Liver (tissue), 9 donors: Measurements from ENCODE around the gene FOCAD. TPM values are rescaled to one million over a fixed set of nuclear protein-coding genes. Genes with fewer than 3 reads are reported as not detected.

Experiments
- DNase-seq: peaks from one replicate; pipeline ENCODE4 v3.0.0-alpha.2; 2017; ENCODE audit warnings: low spot score
- H3K27ac ChIP-seq, 2 donors: one replicate each; pipeline ENCODE4 v1.7.0; 2013; ENCODE audit warnings: inconsistent platforms in 2 of 2, low read length in 2 of 2, control low read depth in 1 of 2, low read depth in 1 of 2, mild to moderate bottlenecking in 1 of 2
- H3K27me3 ChIP-seq, 4 donors: one replicate each; pipeline versions ENCODE4 v1.6.1 to v1.7.0; 2013; ENCODE audit warnings: low read length in 3 of 4, inconsistent platforms in 1 of 4, mild to moderate bottlenecking in 1 of 4, moderate library complexity in 1 of 4; ENCODE audit not compliant: control insufficient read depth in 4 of 4, insufficient read depth in 4 of 4
- H3K36me3 ChIP-seq, 4 donors: one replicate each; pipeline versions ENCODE4 v1.6.1 to v1.7.0; 2013; ENCODE audit warnings: low read length in 3 of 4, mild to moderate bottlenecking in 3 of 4, low read depth in 1 of 4, moderate library complexity in 1 of 4; ENCODE audit not compliant: control insufficient read depth in 4 of 4, insufficient read depth in 3 of 4
- H3K4me1 ChIP-seq, 4 donors: one replicate each; pipeline versions ENCODE4 v1.6.1 to v1.7.0; 2013; ENCODE audit warnings: low read length in 3 of 4, mild to moderate bottlenecking in 3 of 4, moderate library complexity in 1 of 4; ENCODE audit not compliant: control insufficient read depth in 4 of 4, insufficient read depth in 4 of 4
- H3K4me3 ChIP-seq, 3 donors: one replicate each; pipeline versions ENCODE4 v1.6.1 to v1.7.0; 2013; ENCODE audit warnings: low read length in 3 of 3, control low read depth in 1 of 3, low read depth in 1 of 3, mild to moderate bottlenecking in 1 of 3
- H3K9ac ChIP-seq, 2 donors: one replicate each; pipeline ENCODE4 v1.7.0; 2013; ENCODE audit warnings: low read length in 2 of 2, mild to moderate bottlenecking in 2 of 2, moderate library complexity in 2 of 2, control low read depth in 1 of 2, low read depth in 1 of 2
- H3K9me3 ChIP-seq, 4 donors: one replicate each; pipeline versions ENCODE4 v1.6.1 to v1.7.0; 2013; ENCODE audit warnings: low read length in 3 of 4; ENCODE audit not compliant: control insufficient read depth in 4 of 4
- EGR1 ChIP-seq, 2 donors: IDR thresholded peaks; 2 replicates each; pipeline ENCODE4 v1.6.1; 2016 to 2018; ENCODE audit warnings: antibody characterized with exemption in 2 of 2, low read depth in 2 of 2
- FOXA1 ChIP-seq: IDR thresholded peaks from 2 replicates; pipeline ENCODE4 v1.6.1; 2016; ENCODE audit warnings: antibody characterized with exemption
- FOXA2 ChIP-seq: IDR thresholded peaks from 2 replicates; pipeline ENCODE4 v1.6.1; 2016; ENCODE audit warnings: antibody characterized with exemption
- GABPA ChIP-seq, 2 donors: IDR thresholded peaks in 1 of 2; conservative IDR thresholded peaks in 1 of 2; 2 replicates each; pipeline ENCODE4 v1.6.1; 2016; ENCODE audit warnings: antibody characterized with exemption in 2 of 2, mild to moderate bottlenecking in 1 of 2, moderate library complexity in 1 of 2
- HNF4A ChIP-seq, 2 donors: conservative IDR thresholded peaks; 2 replicates each; pipeline ENCODE4 v1.6.1; 2016; ENCODE audit warnings: antibody characterized with exemption in 2 of 2, mild to moderate bottlenecking in 2 of 2
- HNF4G ChIP-seq: IDR thresholded peaks from 2 replicates; pipeline ENCODE4 v1.6.1; 2016; ENCODE audit warnings: antibody characterized with exemption
- JUND ChIP-seq, 2 donors: IDR thresholded peaks; 2 replicates each; pipeline ENCODE4 v1.6.1; 2016; ENCODE audit warnings: antibody characterized with exemption in 2 of 2
- MAX ChIP-seq: IDR thresholded peaks from 2 replicates; pipeline ENCODE4 v1.6.1; 2016; ENCODE audit warnings: antibody characterized with exemption
- NR2F2 ChIP-seq: IDR thresholded peaks from 2 replicates; pipeline ENCODE4 v1.6.1; 2016; ENCODE audit warnings: antibody characterized with exemption
- RAD21 ChIP-seq, 2 donors: IDR thresholded peaks; 2 replicates each; pipeline ENCODE4 v1.6.1; 2016; ENCODE audit warnings: antibody characterized with exemption in 2 of 2, mild to moderate bottlenecking in 2 of 2
- RXRA ChIP-seq, 2 donors: IDR thresholded peaks; 2 replicates each; pipeline ENCODE4 v1.6.1; 2017 to 2018; ENCODE audit warnings: antibody characterized with exemption in 2 of 2, mild to moderate bottlenecking in 1 of 2
- SP1 ChIP-seq: IDR thresholded peaks from 2 replicates; pipeline ENCODE4 v1.6.1; 2018; ENCODE audit warnings: antibody characterized with exemption, mild to moderate bottlenecking
- TAF1 ChIP-seq: conservative IDR thresholded peaks from 2 replicates; pipeline ENCODE4 v1.6.1; 2016; ENCODE audit warnings: antibody characterized with exemption, mild to moderate bottlenecking
- YY1 ChIP-seq: IDR thresholded peaks from 2 replicates; pipeline ENCODE4 v1.6.1; 2016; ENCODE audit warnings: antibody characterized with exemption, mild to moderate bottlenecking
- ZBTB33 ChIP-seq: IDR thresholded peaks from 2 replicates; pipeline ENCODE4 v1.6.1; 2016; ENCODE audit warnings: antibody characterized with exemption
- WGBS: extraction: QIAGEN DNeasy Blood & Tissue Kit; methylation state at CpG from one replicate; pipeline ENCODE4 v1.1.7; 2013; 5-methylcytosine and 5-hydroxymethylcytosine counted together
- polyA plus RNA-seq, 2 donors: library from polyadenylated mRNA; stranded (reverse) in 1 of 2; unstranded in 1 of 2; fragments of 200-250 nt in 1 of 2; fragments of >200 nt in 1 of 2; fragmentation: Nextera tagmentation in 1 of 2; extraction: Ambion mirVana in 1 of 2; gene quantifications; one replicate each; pipeline versions ENCODE4 v1.2.1 to v1.2.3, GENCODE V29; 2013 to 2015
- total RNA-seq, 2 donors: library from RNA; depleted of rRNA; stranded (reverse); fragments of >200 nt; gene quantifications; one replicate each; pipeline ENCODE4 v1.2.3, GENCODE V29; 2014
- TF ChIP-seq, protein P1 (sequence below): fragments of 150-350 bp; IDR thresholded peaks from 2 replicates; pipeline ENCODE4 v1.5.1; 2017; ENCODE audit warnings: improper control_type of control experiment, low read depth, low read length; ENCODE audit not compliant: missing input control
- TF ChIP-seq, protein P2 (sequence below): IDR thresholded peaks from 2 replicates; pipeline ENCODE4 v1.6.1; 2016; ENCODE audit warnings: antibody characterized with exemption, mild to moderate bottlenecking
- donor health status: healthy.
- donor health status: healthy.
- donor health status: healthy.
- donor health status: healthy.
- donor health status: healthy.

The FOCAD gene
- total and polyA plus RNA-seq, 4 donors, result 3.2 to 21.0 (median 10.3) TPM

DNA sequence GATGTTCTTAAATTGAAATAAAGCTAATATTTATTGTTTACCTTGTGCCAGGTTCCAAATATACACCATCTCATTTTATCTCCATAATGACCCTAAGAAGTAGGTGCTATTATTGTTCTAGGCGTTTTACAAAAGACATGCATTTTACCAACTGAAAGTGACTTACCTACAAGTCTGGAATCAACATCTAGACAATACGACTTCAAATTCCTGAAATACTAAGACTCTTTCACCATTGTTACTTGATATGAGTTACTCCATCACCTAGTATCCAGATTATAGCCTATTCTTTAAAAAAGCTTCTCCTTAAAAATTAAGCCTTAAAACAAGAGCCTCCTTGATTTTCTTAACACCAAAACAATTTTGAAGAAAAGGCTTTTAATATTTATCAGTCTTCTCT is 334.1 kb downstream of the FOCAD start:
- no peaks in the 10 kb centered on the region for H3K9me3 ChIP-seq
- H3K9ac ChIP-seq, result no peak overlapping the region
- H3K4me1 ChIP-seq, result no peaks in the 10 kb centered on the region
- WGBS, result 84% methylated on average over 2 of the region's 2 CpGs
- no peaks in the 10 kb centered on the region for H3K36me3 ChIP-seq
- H3K27me3 ChIP-seq, result no peaks in the 10 kb centered on the region
- no peak overlapping the region for H3K4me3 ChIP-seq
- H3K27ac ChIP-seq, result no peak overlapping the region
- DNase-seq, result no peak
- no peak for TF ChIP-seq FOXA1
- TF ChIP-seq MAX, result no peak
- no peak for TF ChIP-seq HNF4A (conservative IDR thresholded peaks at IDR 0.05)
- TF ChIP-seq SP1, result no peak
- no peak for TF ChIP-seq HNF4G
- no peak for TF ChIP-seq NR2F2

DNA sequence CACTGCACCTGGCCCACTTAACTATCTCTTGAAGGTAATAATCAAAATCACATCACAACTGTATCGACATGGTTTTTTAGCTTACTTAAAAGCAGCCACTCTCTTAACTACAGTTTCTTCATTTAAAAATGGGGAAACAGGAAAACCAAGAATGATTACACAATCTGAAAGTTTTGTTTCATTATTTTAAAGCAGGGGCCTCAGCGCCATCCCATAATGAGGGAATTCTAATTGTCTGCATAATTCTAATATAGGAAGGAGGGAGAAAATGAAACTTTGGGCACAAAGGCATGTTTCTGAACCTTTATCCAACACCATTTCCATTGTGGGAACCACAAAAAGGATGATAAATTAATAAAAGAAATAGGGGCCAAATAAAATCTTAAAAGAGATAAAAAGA is 339.8 kb downstream of the FOCAD start:
- Histone ChIP-seq H3K27ac (no peak overlapping the region), H3K9ac (no peak overlapping the region), H3K27me3 (no peaks in the 10 kb centered on the region), H3K9me3 (no peaks in the 10 kb centered on the region), H3K4me1 (no peaks in the 10 kb centered on the region), H3K36me3 (peaks cover 0 to 1% (median 0%) of the 10 kb centered on the region in 4 donors), H3K4me3 (no peak overlapping the region)
- WGBS, result 81% methylated on average over 2 of the region's 2 CpGs
- TF ChIP-seq TAF1, result no peak
- TF ChIP-seq, protein P1, sequence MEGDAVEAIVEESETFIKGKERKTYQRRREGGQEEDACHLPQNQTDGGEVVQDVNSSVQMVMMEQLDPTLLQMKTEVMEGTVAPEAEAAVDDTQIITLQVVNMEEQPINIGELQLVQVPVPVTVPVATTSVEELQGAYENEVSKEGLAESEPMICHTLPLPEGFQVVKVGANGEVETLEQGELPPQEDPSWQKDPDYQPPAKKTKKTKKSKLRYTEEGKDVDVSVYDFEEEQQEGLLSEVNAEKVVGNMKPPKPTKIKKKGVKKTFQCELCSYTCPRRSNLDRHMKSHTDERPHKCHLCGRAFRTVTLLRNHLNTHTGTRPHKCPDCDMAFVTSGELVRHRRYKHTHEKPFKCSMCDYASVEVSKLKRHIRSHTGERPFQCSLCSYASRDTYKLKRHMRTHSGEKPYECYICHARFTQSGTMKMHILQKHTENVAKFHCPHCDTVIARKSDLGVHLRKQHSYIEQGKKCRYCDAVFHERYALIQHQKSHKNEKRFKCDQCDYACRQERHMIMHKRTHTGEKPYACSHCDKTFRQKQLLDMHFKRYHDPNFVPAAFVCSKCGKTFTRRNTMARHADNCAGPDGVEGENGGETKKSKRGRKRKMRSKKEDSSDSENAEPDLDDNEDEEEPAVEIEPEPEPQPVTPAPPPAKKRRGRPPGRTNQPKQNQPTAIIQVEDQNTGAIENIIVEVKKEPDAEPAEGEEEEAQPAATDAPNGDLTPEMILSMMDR, result no peak
- TF ChIP-seq ZBTB33, result no peak
- no peak for TF ChIP-seq JUND (IDR thresholded peaks at IDR 0.05)
- TF ChIP-seq EGR1 (IDR thresholded peaks at IDR 0.05; ENCODE audit: low read depth in 2 of 2), result no peak
- no peak for TF ChIP-seq GABPA (IDR thresholded peaks at IDR 0.05 in 1 of 2, conservative IDR thresholded peaks at IDR 0.05 in 1 of 2)
- TF ChIP-seq, protein P2, sequence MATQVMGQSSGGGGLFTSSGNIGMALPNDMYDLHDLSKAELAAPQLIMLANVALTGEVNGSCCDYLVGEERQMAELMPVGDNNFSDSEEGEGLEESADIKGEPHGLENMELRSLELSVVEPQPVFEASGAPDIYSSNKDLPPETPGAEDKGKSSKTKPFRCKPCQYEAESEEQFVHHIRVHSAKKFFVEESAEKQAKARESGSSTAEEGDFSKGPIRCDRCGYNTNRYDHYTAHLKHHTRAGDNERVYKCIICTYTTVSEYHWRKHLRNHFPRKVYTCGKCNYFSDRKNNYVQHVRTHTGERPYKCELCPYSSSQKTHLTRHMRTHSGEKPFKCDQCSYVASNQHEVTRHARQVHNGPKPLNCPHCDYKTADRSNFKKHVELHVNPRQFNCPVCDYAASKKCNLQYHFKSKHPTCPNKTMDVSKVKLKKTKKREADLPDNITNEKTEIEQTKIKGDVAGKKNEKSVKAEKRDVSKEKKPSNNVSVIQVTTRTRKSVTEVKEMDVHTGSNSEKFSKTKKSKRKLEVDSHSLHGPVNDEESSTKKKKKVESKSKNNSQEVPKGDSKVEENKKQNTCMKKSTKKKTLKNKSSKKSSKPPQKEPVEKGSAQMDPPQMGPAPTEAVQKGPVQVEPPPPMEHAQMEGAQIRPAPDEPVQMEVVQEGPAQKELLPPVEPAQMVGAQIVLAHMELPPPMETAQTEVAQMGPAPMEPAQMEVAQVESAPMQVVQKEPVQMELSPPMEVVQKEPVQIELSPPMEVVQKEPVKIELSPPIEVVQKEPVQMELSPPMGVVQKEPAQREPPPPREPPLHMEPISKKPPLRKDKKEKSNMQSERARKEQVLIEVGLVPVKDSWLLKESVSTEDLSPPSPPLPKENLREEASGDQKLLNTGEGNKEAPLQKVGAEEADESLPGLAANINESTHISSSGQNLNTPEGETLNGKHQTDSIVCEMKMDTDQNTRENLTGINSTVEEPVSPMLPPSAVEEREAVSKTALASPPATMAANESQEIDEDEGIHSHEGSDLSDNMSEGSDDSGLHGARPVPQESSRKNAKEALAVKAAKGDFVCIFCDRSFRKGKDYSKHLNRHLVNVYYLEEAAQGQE, result no peak
- no peak for TF ChIP-seq YY1
- TF ChIP-seq NR2F2, result no peak
- no peak for TF ChIP-seq HNF4A (conservative IDR thresholded peaks at IDR 0.05)
- no peak for TF ChIP-seq FOXA2
- no peak for TF ChIP-seq SP1
- TF ChIP-seq RXRA (IDR thresholded peaks at IDR 0.05), result no peak
- TF ChIP-seq RAD21 (IDR thresholded peaks at IDR 0.05), result no peak
- no peak for TF ChIP-seq FOXA1
- TF ChIP-seq MAX, result no peak
- no peak for DNase-seq
